ENCODE measurements around the gene CCDC92.

DNA sequence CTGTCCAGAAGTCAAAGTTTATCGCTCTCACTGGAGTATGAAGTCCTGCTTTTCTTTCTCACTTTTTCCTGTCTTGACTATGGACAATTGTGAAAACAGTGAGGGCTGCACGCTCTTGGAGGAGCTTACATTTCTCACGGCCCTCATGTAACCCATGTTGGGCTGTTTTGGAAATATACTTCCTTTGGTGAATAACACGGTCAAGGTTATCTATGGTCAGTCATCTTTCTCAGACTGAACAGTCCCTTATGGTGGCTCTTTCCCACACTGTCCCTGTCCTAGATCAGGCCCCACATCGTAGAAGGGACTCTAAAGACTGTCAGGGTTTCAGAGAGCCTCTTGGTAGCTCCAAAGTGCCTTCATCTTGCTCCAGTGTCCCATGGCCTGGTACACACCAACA is 7.2 kb downstream of the CCDC92 start:
- TF ChIP-seq, protein P1, sequence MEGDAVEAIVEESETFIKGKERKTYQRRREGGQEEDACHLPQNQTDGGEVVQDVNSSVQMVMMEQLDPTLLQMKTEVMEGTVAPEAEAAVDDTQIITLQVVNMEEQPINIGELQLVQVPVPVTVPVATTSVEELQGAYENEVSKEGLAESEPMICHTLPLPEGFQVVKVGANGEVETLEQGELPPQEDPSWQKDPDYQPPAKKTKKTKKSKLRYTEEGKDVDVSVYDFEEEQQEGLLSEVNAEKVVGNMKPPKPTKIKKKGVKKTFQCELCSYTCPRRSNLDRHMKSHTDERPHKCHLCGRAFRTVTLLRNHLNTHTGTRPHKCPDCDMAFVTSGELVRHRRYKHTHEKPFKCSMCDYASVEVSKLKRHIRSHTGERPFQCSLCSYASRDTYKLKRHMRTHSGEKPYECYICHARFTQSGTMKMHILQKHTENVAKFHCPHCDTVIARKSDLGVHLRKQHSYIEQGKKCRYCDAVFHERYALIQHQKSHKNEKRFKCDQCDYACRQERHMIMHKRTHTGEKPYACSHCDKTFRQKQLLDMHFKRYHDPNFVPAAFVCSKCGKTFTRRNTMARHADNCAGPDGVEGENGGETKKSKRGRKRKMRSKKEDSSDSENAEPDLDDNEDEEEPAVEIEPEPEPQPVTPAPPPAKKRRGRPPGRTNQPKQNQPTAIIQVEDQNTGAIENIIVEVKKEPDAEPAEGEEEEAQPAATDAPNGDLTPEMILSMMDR (IDR thresholded peaks at IDR 0.05): no peak
- TF ChIP-seq POLR2A (IDR thresholded peaks at IDR 0.05): no peak

Measured in uterus (tissue), 2 donors.